GM13977 (cell line): ENCODE data around the gene OR8A1.

Experiments
- DNase-seq: peaks from one replicate; pipeline ENCODE4 v3.0.0; 2012; ENCODE audit warnings: low spot score
- CTCF ChIP-seq: IDR thresholded peaks from 2 replicates; pipeline ENCODE4 v1.5.1; 2012; ENCODE audit warnings: mild to moderate bottlenecking, control low read depth; ENCODE audit not compliant: insufficient read depth; ENCODE audit errors: extremely low read depth, missing control alignments
- in situ Hi-C: fragments of 300-500 bp; cut with MboI; formaldehyde crosslinking; loops from one replicate; pipeline ENCODE4 v1.12.0; 2022; ENCODE audit warnings: low sequenced_read_pairs, low pct_unique_long_range_greater_than_20kb, mixed read lengths, inconsistent platforms; ENCODE audit not compliant: unreplicated experiment

Gene OR8A1

GRCh38 chr11:124612045-124612444 is 42.2 kb downstream of the OR8A1 start:
- in situ Hi-C loops = no loop called here
- no peak for DNase-seq
- TF ChIP-seq CTCF = no peak

- in situ Hi-C loops = no loop called here
- no peak for TF ChIP-seq CTCF
- DNase-seq = no peak
Measured at GRCh38 chr11:124612567-124613246, 42.9 kb downstream of the OR8A1 start.

- TF ChIP-seq CTCF = no peak
- DNase-seq = no peak
- in situ Hi-C loops = no loop called here
Measured at GRCh38 chr11:124618863-124619262, 49.1 kb downstream of the OR8A1 start.
